ENCODE results near the gene APOB.

The APOB gene

GRCh38 chr2:21019000-21019677 lies 24.7 kb downstream of the APOB start:
- Mint-ChIP-seq H3K27me3 (ENCODE audit: low read depth) (peaks cover 8% of the 10 kb centered on the region), H3K9me3 (no peaks in the 10 kb centered on the region), H3K4me1 (no peaks in the 10 kb centered on the region), H3K4me3 (no peak overlapping the region), H3K27ac (no peak overlapping the region), H3K36me3 (ENCODE audit: low read depth) (no peaks in the 10 kb centered on the region)
- TF ChIP-seq CTCF (IDR thresholded peaks at IDR 0.05; ENCODE audit: unreplicated experiment in 3 of 3): no peak

GRCh38 chr2:21018290-21018689 lies 25.6 kb downstream of the APOB start:
- Mint-ChIP-seq H3K36me3 (ENCODE audit: low read depth) (no peaks in the 10 kb centered on the region), H3K27ac (no peak overlapping the region), H3K4me1 (no peaks in the 10 kb centered on the region), H3K4me3 (no peak overlapping the region), H3K9me3 (no peaks in the 10 kb centered on the region), H3K27me3 (ENCODE audit: low read depth) (peaks cover 13% of the 10 kb centered on the region)
- TF ChIP-seq CTCF (IDR thresholded peaks at IDR 0.05; ENCODE audit: unreplicated experiment in 3 of 3): no peak

- Mint-ChIP-seq H3K9me3 (no peaks in the 10 kb centered on the region), H3K36me3 (ENCODE audit: low read depth) (no peaks in the 10 kb centered on the region), H3K4me3 (no peak overlapping the region), H3K4me1 (no peaks in the 10 kb centered on the region), H3K27me3 (ENCODE audit: low read depth) (peaks cover 13% of the 10 kb centered on the region), H3K27ac (no peak overlapping the region)
- TF ChIP-seq CTCF (IDR thresholded peaks at IDR 0.05; ENCODE audit: unreplicated experiment in 3 of 3): no peak
These were observed 26.1 kb downstream of the APOB start for GRCh38 chr2:21017748-21018276.

DNA sequence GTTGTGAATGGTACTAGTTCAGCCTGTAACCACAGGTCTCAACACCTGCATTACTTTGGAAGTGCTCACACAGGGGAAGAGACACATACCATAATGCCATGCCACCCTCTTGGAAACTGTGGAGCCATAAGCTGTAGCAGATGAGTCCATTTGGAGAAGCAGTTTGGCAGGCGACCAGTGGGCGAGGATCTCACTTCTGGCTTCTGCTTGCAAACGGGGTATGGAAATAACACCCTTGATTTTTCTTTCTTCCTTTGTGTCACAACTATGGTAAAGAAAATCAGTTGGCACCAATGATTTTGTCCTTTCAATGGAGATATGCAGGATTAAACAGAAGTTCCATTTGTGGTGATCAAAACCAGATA lies 28.6 kb downstream of the APOB start:
- no peak overlapping the region for H3K27ac Mint-ChIP-seq
- no peaks in the 10 kb centered on the region for H3K9me3 Mint-ChIP-seq
- H3K36me3 Mint-ChIP-seq (ENCODE audit: low read depth): no peaks in the 10 kb centered on the region
- peaks cover 18% of the 10 kb centered on the region for H3K27me3 Mint-ChIP-seq (ENCODE audit: low read depth)
- no peak for TF ChIP-seq CTCF (IDR thresholded peaks at IDR 0.05; ENCODE audit: unreplicated experiment in 3 of 3)
- H3K4me3 Mint-ChIP-seq: no peak overlapping the region
- H3K4me1 Mint-ChIP-seq: peaks cover 7% of the 10 kb centered on the region

GRCh38 chr2:21014364-21015280 lies 29.3 kb downstream of the APOB start:
- peaks cover 7% of the 10 kb centered on the region for H3K4me1 Mint-ChIP-seq
- no peak overlapping the region for H3K4me3 Mint-ChIP-seq
- peaks cover 18% of the 10 kb centered on the region for H3K27me3 Mint-ChIP-seq (ENCODE audit: low read depth)
- no peaks in the 10 kb centered on the region for H3K9me3 Mint-ChIP-seq
- no peak for TF ChIP-seq CTCF (IDR thresholded peaks at IDR 0.05; ENCODE audit: unreplicated experiment in 3 of 3)
- no peak overlapping the region for H3K27ac Mint-ChIP-seq
- no peaks in the 10 kb centered on the region for H3K36me3 Mint-ChIP-seq (ENCODE audit: low read depth)
